GM18526 (cell line): ENCODE data around the gene PPL.

Experiments used
- POLR2A ChIP-seq: IDR thresholded peaks from 3 replicates; pipeline ENCODE4 v1.6.1; 2011; ENCODE audit not compliant: insufficient read length; ENCODE audit errors: extremely low read depth

Gene PPL

DNA sequence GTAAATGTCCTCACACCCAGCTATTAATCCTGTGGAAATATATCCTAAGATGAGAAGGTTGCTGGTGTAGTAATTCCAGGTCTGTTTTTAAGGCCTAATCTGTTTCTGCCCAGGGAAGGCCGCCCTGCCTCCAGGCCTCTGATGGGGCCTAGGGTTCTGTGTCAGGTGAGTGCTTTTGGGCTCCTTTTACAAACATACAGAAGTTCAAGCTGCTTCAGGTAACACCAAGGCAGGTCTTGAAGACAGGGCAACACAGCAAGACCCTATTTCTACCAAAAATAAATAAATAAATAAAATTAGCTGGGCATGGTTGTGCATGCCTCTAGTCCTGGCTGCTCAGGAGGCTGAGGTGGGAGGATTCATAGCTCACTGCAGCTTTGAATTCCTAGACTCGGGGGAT is 9.3 kb downstream of the PPL start:
- TF ChIP-seq POLR2A = no peak

DNA sequence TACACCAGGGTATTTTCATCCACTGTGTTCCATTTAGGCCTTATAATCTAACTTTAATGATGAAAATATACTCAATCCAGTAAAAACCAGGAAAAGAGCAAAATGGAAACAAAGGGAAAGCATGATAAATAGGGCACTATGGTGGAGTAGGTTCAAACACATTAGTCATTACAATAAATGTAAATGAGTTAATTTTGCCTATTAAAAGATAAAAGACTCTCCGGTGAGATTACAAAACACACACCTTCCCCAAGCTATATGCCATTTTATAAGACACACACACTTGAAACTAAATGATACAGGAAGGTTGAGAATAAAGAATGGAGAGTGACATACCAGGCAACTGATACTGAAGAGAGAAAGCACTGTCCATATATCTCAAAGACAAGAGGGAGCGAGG is 10.0 kb downstream of the PPL start:
- no peak for TF ChIP-seq POLR2A

DNA sequence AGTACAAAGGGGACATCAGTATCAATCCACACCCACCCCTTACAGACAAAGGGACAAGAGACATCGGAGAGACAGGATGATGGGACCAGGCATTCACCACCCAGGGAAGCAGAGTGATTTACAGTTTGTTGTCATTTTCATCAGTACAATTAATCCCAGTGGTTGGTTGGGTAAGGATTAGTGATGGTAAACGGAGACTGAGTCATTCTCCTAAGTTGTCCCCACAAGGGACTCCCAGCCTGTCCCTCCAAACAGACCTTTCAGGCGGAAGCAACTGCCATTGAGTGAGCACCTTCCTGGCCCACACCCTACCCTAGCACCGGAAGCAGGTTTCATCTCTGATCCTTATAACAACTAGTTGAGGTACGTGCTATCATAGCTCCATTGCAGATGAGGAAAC is 11.2 kb downstream of the PPL start:
- TF ChIP-seq POLR2A = no peak

DNA sequence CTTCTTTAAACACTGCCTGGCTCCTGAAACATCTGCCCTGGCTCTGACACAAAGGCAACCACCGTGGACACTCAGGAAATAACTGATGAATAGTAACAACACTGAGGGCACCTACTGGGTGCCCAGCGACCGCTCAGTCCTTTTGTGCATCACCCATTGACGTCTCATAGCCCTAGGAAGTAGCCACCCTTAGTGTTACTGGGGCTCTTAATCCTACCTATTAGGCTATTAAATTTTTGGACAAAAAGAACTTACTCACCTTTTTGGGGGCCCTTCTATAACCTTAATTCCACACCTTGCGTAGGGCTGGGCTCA is 11.7 kb downstream of the PPL start:
- no peak for TF ChIP-seq POLR2A

DNA sequence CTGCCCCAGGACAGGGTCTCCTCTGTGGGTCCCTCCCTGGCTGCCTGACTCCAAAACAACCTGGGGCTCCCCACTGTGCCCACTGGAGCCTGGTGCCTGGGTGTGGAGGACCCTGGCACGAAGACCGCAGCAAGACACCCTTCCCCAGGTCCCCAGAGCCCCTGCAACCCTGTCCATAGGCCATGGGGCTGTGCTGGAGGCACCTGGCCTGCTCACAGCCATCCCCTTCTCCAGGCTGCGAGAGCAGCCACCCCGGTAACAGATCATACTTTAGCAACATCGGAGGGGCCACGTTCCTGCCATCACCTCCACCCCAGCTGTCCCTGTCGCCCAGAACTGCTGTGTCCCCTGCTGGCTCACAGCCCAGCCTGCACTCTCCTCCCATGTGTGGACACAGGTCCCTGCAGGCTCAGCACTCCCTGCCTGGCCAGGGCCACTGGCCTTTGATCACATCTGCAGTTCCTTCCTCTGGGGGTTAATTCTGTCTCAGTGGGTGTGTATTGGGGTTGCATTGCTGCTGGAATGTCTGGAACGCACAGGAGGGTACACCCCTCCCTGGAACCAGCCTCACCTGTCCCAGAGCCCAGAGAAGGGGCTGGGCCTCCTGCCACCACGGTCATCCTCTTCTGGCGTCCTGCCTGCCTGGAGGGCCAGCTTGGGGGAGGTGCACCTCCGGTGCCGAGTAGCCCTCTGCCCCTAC is 12.2 kb downstream of the PPL start:
- TF ChIP-seq POLR2A = no peak

DNA sequence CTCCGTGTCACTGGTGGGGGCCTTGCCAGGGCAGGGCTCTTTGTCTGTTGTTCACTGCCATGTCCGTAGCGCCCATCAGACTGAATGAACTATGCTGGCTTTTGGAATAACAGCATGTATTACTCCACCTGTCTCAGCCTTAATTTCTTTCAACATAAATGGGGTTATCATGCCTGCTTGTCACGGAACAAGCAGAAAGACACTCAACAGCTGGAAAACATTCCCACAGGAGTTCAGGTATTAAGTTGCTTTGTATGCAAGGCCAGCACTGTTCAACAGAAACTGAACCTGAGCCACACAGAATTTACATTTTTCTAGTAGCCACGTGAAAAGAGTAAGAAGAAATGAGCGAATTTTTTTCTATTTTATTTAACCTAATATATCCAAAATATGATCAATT is 13.1 kb downstream of the PPL start:
- TF ChIP-seq POLR2A = no peak

DNA sequence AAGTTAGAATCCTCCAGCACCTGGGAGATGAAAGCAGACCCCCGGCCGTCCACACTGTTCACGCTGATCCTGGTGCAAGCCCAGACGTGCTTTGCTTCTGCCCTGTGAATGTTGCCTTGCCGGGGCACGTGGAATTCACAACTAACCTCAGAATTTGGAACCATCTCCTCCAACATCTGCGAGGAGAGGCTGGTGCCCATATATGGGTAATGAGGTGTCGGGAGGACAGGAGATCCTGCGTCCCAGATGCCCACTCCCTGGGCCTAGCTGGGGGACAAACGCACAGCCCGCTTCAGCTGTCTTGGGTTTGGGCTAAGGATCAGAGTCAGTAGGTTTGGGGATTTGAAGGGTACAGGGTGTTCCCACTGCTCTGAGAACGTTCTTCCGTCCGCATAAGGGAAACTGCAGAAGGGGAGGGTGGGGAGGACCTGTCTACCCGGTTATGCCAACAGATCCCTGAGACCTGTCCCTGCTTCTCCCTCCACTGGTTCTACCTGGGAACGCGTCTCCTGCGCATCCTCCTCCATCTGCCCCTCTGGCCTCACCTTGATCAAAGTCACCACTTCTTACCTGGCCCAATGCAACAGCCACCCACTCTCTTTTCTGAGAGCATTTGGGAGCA is 14.1 kb downstream of the PPL start:
- no peak for TF ChIP-seq POLR2A

DNA sequence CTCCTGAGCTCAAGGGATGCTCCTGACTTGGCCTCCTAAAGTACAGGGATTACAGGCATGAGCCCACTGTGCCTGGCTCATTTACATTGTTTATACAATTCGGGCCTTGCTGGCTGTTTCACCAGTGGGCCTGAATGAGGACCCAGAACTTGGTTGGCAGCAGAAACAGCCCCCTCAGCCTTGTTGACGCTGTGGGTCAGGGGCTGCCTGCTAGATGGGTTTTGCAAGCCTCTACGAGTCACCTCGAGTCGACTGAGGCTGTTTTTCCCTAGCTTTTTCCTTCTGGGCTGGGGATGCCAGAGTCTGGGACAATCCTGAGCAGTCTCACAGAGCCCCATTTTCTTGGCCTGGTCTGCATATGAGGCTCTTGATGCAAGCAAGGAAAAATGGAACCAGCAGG is 16.1 kb downstream of the PPL start:
- no peak for TF ChIP-seq POLR2A

DNA sequence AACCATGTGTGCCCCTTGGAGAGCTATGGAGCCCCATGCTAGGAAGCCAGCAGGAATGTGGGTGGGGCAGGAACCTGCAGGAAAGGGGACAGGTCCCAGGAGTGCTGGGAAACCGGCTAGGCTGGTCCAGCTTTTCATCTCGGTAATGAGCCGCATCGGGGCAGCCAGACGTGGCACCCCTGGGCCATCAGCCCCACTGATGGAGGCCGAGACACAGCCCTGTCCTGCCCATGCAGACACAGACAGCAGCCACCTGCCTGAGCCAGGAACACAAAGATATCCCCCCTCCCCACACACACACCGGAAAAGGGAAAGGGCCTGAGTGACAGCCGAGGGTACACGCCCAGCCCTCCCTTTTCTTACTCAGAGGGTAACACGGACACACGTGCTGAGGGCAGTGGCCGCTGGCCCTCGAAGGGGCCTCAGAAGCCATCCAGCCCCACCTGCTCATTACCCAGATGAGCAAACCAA is 18.1 kb downstream of the PPL start:
- TF ChIP-seq POLR2A = no peak

DNA sequence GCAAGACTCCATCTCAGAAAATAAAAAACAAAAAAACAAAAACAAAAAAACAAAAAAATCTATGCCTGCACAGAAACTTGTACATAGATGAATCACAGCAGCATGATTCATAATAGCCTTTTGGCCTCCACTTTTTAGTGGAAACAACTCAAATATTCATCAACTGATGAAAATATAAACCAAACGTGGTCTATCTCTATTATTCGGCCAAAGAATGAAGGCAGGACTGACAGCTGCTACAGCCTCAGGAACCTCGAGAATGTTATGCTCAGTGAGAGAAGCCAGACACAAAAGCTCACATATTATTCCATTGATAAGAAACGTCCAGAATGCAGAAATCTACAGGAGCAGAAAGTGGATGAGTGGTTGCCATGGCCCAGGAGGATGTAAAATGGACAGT is 19.8 kb downstream of the PPL start:
- TF ChIP-seq POLR2A = no peak

DNA sequence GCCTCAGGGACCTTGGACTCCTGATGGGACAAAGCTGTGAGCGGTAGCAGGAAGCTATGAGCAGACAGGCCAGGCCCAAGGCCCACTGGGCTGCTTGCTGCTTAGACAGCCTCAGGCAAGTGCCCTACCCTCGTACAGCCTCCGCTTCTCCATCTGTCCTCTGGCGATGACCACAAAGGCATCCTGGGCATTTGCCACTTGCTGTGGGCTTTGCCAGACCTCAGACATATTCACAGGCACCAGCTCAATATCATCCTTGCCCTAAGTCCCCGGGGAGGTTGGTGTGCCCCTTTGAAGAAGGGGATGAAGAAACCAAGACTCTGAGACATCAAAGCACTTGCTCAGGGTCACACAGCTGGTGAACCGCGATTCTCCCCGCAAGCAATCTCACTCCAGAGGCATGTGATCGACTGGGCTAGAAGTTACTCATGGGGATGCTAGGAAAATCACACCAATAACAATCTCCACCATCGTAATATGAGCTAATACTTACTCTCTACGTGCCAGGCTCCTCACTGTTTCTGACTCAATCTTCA is 21.7 kb downstream of the PPL start:
- no peak for TF ChIP-seq POLR2A

DNA sequence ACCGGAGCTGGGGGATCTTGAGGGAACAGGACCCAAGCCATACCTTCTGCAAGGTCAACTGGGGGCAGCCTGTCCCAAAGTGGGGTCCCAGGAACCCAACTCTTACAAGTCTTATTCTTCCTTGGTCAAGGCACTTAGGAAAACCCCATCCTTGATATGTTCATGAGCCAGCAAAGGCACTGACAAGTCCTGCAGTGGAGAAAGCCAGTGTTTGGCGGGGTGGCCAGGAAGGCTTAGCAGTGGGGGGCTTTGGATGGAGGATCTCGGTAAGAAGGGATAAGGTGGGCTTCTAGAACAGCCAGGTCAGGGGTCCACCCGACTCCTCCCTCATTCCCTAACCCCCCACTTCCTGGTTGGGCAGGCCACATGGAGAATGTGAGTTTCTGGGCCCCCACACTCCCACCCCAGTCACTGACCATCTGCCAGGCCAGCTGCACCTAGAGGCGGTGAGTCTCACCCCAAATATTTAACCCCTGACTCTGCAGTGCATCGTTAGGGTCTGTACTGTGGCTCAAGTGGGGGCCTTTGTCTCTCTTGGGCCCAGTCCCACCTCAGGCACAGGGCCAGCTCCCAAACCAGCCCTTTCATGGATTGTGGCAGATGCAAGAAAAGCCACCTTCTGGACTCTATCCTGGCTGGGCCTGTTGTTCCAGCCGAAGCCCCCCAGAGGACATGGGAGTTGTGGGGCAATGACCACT is 22.3 kb downstream of the PPL start:
- no peak for TF ChIP-seq POLR2A

DNA sequence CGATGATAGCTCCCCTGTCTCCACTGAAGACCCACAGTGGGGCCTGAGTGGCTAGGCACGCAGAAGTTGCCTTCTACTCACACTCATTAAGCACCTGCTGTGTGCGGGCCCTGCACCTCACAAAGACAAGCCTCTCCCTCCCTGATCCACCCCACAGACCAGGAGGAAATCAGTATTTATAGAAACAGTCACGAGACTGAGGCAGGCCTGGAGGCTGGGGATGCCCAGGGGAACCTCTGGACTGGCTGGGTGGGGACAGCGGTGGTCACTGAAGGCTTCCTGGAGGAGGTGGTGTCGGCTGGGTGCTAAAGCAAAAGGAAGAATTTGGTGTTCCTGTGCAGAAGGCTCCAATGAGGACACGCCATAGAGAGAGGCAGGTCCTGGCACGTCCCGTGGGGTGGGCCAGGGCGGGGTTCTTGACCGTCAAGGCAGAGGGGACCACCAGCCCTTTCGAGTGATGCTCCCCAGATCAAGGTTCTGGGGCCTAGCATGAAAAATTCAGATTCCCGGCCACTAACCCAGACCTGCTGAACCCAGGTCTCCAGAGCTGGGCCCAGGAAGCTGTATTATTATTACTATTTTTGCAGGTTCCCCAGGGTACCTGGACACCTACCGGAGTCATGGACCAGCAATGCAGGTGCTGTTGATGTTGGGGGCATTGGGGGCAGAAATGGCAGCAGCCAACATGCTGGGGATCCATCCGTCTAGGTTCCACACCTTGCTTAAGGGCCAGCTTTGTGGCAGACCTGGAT is 23.0 kb downstream of the PPL start:
- TF ChIP-seq POLR2A = no peak

DNA sequence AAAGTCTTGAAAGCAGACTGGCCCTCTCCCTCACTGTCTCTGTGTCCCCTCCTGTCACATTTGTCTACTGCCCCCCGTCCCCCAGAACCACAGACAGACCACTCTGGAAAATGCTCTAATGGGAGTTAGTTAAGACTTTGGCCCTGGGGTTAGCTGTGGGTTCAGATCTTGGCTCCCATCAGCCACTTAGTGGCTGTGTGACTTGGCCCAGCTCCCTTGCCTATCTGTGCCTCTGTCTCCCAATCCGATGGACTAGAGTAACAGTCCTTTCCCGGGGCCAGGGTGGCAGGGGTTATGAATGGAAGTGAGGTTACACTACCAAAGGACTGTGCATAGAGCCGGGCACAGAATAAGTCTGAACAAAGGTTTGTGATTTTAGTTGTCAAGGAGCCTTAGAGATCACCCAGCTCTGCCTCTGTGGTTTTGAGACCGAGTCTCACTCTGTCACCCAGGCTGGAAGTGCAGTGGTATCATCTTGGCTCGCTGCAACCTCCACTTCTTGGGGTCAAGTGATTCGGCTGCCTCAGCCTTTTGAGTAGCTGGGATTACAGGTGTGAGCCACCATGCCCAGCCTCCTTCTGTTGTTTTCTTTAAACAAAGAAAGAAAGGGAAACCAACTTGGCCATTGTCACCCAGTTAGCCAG is 23.7 kb downstream of the PPL start:
- no peak for TF ChIP-seq POLR2A

DNA sequence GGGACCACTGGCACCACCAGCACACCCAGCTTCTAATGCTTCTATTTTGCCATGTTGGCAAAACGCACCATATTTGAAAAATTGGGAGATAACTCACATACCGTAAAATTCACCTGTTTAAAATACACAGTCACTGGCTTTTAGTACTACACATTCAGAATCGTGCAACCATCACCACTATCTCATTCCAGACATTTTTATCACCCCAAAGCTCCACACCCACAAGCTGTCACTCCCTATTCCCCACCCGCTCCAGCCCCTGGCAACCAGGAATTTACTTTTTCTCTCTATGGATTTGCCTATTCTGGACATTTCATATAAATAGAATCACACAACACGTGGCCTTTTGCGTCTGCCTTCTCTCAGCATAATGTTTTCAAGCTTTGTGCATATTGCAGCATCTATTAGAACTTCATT is 25.0 kb downstream of the PPL start:
- no peak for TF ChIP-seq POLR2A
